Uterus (tissue), 4 donors: ENCODE data around the gene C4orf36. TPM values are rescaled to one million over a fixed set of nuclear protein-coding genes. Genes with fewer than 3 reads are reported as not detected.

Experiments
- DNase-seq, 2 donors: peaks; one replicate each; pipeline ENCODE4 v3.0.0-alpha.2; 2019 to 2020
- H3K27ac ChIP-seq, 2 donors: fragments of 200-600 bp; sonication (generic); 1 replicate in 1 of 2; 2 replicates in 1 of 2; pipeline ENCODE4 v1.5.1; 2016 to 2018
- H3K27me3 ChIP-seq, 2 donors: fragments of 200-600 bp; sonication (generic); one replicate each; pipeline ENCODE4 v1.5.1; 2018 to 2019; ENCODE audit warnings: control low read depth in 1 of 2
- H3K36me3 ChIP-seq, 2 donors: fragments of 200-600 bp; sonication (generic); one replicate each; pipeline ENCODE4 v1.5.1; 2019; ENCODE audit warnings: control low read depth in 1 of 2
- H3K4me1 ChIP-seq, 2 donors: fragments of 200-600 bp; sonication (generic); one replicate each; pipeline ENCODE4 v1.5.1; 2018 to 2019; ENCODE audit warnings: control low read depth in 1 of 2
- H3K4me3 ChIP-seq, 2 donors: fragments of 200-600 bp; sonication (generic); 1 replicate in 1 of 2; 2 replicates in 1 of 2; pipeline ENCODE4 v1.5.1; 2018 to 2019; ENCODE audit warnings: mild to moderate bottlenecking in 1 of 2
- H3K9me3 ChIP-seq, 2 donors: fragments of 200-600 bp; sonication (generic); one replicate each; pipeline ENCODE4 v1.5.1; 2019; ENCODE audit warnings: control low read depth in 1 of 2
- POLR2A ChIP-seq, 2 donors: fragments of 450-650 bp; IDR thresholded peaks; one replicate each; pipeline ENCODE4 v1.6.1; 2016; ENCODE audit warnings: antibody characterized with exemption in 2 of 2, mild to moderate bottlenecking in 1 of 2, moderate library complexity in 1 of 2
- intact Hi-C: fragments of 100-400 bp; cut with DNase I; formaldehyde crosslinking; loops from one replicate; pipeline ENCODE4 v1.15.1; 2023; ENCODE audit warnings: low total_unique reads
- total RNA-seq, 4 donors: library from RNA; depleted of rRNA in 3 of 4; stranded (reverse); fragments of >200 nt in 3 of 4; gene quantifications; one replicate each; pipeline versions ENCODE4 v1.1.0 to v1.2.4, GENCODE V29; 2014 to 2023
- TF ChIP-seq, protein P1 (sequence below), 4 experiments: fragments of 200-600 bp in 2 of 4; fragments of 450-650 bp in 2 of 4; sonication (generic) in 2 of 4; IDR thresholded peaks; one replicate each; pipeline ENCODE4 v1.5.1; 2016 to 2019; ENCODE audit warnings: antibody characterized with exemption in 4 of 4, mild to moderate bottlenecking in 2 of 4, moderate library complexity in 1 of 4
- donor health status: DM: yes; HTN: yes; CAD: no.

C4orf36 gene
- total RNA-seq, 4 donors from 2014 or later, result 0.91 to 4.8 TPM; not detected in 2

DNA sequence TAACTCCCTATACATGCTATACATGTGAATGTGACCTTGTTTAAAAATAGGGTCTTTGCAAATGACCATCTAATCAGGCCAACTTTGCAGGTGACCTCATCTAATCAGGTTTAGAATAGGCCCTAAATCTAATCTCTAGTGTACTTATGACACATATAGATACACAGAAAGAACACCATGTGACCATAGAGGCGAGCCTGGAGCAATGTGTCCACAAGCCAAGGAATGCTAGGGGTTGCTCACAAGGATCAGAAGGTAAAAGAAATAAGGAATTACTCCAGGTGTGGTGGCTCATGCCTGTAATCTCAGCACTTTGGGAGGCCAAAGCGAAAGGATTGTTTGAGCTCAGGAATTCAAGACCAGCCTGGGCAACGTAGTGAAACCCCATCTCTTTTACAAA lies 9.6 kb upstream of the C4orf36 start:
- intact Hi-C loops, result no loop called here
- H3K4me3 ChIP-seq, result no peak overlapping the region
- H3K9me3 ChIP-seq, result no peaks in the 10 kb centered on the region
- H3K27ac ChIP-seq, result no peak overlapping the region
- TF ChIP-seq, protein P1, sequence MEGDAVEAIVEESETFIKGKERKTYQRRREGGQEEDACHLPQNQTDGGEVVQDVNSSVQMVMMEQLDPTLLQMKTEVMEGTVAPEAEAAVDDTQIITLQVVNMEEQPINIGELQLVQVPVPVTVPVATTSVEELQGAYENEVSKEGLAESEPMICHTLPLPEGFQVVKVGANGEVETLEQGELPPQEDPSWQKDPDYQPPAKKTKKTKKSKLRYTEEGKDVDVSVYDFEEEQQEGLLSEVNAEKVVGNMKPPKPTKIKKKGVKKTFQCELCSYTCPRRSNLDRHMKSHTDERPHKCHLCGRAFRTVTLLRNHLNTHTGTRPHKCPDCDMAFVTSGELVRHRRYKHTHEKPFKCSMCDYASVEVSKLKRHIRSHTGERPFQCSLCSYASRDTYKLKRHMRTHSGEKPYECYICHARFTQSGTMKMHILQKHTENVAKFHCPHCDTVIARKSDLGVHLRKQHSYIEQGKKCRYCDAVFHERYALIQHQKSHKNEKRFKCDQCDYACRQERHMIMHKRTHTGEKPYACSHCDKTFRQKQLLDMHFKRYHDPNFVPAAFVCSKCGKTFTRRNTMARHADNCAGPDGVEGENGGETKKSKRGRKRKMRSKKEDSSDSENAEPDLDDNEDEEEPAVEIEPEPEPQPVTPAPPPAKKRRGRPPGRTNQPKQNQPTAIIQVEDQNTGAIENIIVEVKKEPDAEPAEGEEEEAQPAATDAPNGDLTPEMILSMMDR (IDR thresholded peaks at IDR 0.05), result no peak
- no peak for TF ChIP-seq POLR2A (IDR thresholded peaks at IDR 0.05)
- H3K36me3 ChIP-seq, result no peaks in the 10 kb centered on the region
- H3K4me1 ChIP-seq, result no peaks in the 10 kb centered on the region
- no peak for DNase-seq
- no peaks in the 10 kb centered on the region for H3K27me3 ChIP-seq

- intact Hi-C loops, result loop anchor here (5.0 kb wide), 1 partner anchor 401 kb away; no protein-coding TSS in a partner anchor
- Histone ChIP-seq H3K27me3 (no peaks in the 10 kb centered on the region), H3K9me3 (no peaks in the 10 kb centered on the region), H3K27ac (no peak overlapping the region), H3K4me3 (no peak overlapping the region), H3K36me3 (no peaks in the 10 kb centered on the region), H3K4me1 (no peaks in the 10 kb centered on the region)
- DNase-seq, result no peak
- TF ChIP-seq, protein P1 (IDR thresholded peaks at IDR 0.05), result no peak
- TF ChIP-seq POLR2A (IDR thresholded peaks at IDR 0.05), result no peak
Observed at GRCh38 chr4:86898562-86898961, 6.3 kb upstream of the C4orf36 start.

GRCh38 chr4:86896596-86896995 lies 4.4 kb upstream of the C4orf36 start:
- Histone ChIP-seq H3K9me3 (no peaks in the 10 kb centered on the region), H3K4me3 (no peak overlapping the region), H3K4me1 (no peaks in the 10 kb centered on the region), H3K27ac (no peak overlapping the region), H3K36me3 (no peaks in the 10 kb centered on the region), H3K27me3 (no peaks in the 10 kb centered on the region)
- intact Hi-C loops, result loop anchor here (5.0 kb wide), 1 partner anchor 399 kb away; no protein-coding TSS in a partner anchor
- no peak for TF ChIP-seq POLR2A (IDR thresholded peaks at IDR 0.05)
- TF ChIP-seq, protein P1 (IDR thresholded peaks at IDR 0.05), result no peak
- no peak for DNase-seq

DNA sequence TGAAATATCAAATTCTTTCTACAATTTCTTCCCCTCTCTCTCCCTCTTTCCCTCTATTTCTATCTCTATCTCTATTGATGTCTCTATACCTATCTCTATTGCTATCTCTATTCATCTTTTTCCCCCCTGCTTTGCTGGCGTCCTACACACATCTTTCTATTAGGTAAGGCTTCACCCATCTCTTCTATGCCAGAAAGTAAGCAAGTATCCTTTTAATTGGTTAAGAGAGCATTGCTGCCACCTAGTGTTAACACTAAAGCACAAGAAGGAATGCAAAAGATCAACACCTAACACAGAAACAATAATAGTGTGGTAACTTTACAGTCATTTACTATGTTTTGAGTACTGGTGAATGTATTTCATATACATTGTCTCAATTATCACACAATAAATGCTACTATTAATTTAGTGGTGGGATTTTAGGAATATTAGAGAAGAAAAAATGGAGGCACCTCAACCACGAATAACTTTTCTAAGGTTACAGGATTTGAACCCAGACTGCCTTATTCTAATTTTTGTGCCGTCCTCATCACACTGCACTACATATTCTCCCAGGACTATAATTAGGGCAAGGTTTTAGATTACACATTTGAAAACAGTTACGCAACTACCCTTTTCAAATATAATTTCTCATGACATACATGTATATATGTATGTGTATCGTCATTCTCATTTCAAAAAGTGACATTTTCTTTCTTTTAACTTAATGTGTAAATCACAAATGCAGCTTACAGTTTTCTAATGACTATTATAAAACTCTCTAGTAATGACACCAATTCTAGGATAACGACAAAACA lies 3.7 kb upstream of the C4orf36 start:
- Histone ChIP-seq H3K27me3 (no peaks in the 10 kb centered on the region), H3K4me1 (no peaks in the 10 kb centered on the region), H3K36me3 (no peaks in the 10 kb centered on the region), H3K27ac (no peak overlapping the region), H3K9me3 (no peaks in the 10 kb centered on the region), H3K4me3 (no peak overlapping the region)
- TF ChIP-seq, protein P1 (IDR thresholded peaks at IDR 0.05), result peak; percentile 67 to 88 (median 76)
- TF ChIP-seq POLR2A (IDR thresholded peaks at IDR 0.05), result no peak
- no peak for DNase-seq
- intact Hi-C loops, result loop anchor here (5.0 kb wide), 1 partner anchor 399 kb away; no protein-coding TSS in a partner anchor

- H3K4me3 ChIP-seq, result no peak overlapping the region
- intact Hi-C loops, result no loop called here
- H3K4me1 ChIP-seq, result no peaks in the 10 kb centered on the region
- H3K27ac ChIP-seq, result no peak overlapping the region
- DNase-seq, result no peak
- H3K27me3 ChIP-seq, result no peaks in the 10 kb centered on the region
- H3K9me3 ChIP-seq, result no peaks in the 10 kb centered on the region
- TF ChIP-seq, protein P1 (IDR thresholded peaks at IDR 0.05), result no peak
- no peak for TF ChIP-seq POLR2A (IDR thresholded peaks at IDR 0.05)
- no peaks in the 10 kb centered on the region for H3K36me3 ChIP-seq
Observed at GRCh38 chr4:86894455-86894854, 2.2 kb upstream of the C4orf36 start.
